ENCODE measurements around the gene NUMB.

The NUMB gene

DNA sequence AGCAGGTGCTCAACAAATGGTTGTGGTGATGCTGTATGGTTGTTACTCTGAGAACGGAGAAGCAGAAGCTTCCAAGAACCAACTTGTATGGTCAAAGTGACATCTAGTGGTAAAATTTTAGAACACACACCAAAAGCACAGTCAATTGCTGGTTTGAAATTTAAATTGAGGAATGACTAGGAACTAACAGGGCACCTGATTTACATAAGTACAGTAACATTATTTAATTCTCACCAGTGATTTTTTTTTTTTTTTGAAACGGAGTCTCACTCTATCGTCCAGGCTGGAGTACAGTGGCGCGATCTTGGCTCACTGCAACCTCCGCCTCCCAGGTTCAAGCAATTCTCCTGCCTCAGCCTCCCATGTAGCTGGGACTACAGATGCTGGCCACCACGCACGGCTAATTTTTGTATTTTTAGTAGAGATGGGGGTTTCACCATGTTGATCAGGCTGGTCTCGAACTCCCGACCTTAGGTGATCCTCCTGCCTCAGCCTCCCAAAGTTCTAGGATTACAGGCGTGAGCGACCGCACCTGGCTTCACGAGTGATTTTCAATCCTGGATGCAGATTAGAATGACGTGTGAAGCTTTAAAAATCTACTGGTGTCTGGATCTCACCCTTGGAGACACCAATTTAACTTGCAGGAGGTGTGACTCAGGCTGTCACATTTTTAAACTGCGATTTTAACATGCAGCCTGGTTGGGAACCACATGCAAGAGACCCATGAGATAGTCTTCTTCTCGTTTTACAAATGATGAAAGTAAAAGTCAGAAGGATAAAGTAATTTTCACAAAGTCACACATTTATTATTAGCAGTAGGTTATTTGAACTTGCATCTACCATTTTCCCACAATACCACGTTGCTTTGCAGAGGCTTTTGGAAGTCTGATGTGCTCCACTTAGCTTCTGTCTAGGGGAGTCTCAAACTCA is 14.1 kb upstream of the NUMB start:
- peaks cover 5% of the 10 kb centered on the region for H3K27me3 Mint-ChIP-seq (ENCODE audit: low read depth)
- no peaks in the 10 kb centered on the region for H3K36me3 Mint-ChIP-seq (ENCODE audit: low read depth)
- no peak overlapping the region for H3K4me3 Mint-ChIP-seq
- no peaks in the 10 kb centered on the region for H3K9me3 Mint-ChIP-seq
- H3K27ac Mint-ChIP-seq, result no peak overlapping the region
- peaks cover 4% of the 10 kb centered on the region for H3K4me1 Mint-ChIP-seq (ENCODE audit: low read depth)

DNA sequence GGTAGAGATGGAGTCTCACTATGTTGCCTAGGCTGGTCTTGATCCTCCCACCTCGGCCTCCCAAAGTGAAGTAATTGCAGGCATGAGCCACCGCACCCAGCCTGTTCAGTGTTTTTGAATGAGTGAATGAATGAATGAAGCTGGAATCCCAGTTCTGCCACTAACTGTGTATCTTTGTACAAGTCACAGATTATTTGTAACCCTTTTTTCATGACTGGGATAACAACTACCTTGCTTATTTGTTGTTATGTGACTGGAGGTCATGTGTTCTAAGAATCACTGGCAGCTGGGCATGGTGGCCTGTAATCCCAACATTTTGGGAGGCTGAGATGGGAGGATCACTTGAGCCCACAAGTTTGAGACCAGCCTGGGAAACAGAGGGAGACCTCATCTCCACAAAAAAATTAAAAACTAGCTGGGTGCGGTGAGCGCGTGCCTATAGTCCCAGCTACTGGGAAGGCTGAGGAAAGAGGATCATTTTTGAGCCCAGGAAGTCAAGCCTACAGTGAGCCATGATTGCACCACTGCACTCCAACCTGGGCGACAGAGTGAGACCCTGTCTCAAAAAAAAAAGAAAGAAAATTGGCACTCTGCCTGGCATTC is 13.3 kb upstream of the NUMB start:
- H3K27me3 Mint-ChIP-seq (ENCODE audit: low read depth), result peaks cover 5% of the 10 kb centered on the region
- H3K27ac Mint-ChIP-seq, result no peak overlapping the region
- H3K4me3 Mint-ChIP-seq, result no peak overlapping the region

GRCh38 chr14:73468828-73469375 is 10.6 kb upstream of the NUMB start:
- no peaks in the 10 kb centered on the region for H3K27me3 Mint-ChIP-seq (ENCODE audit: low read depth)
- no peaks in the 10 kb centered on the region for H3K36me3 Mint-ChIP-seq (ENCODE audit: low read depth)
- H3K9me3 Mint-ChIP-seq, result no peaks in the 10 kb centered on the region
- no peak overlapping the region for H3K4me3 Mint-ChIP-seq
- peaks cover 27% of the 10 kb centered on the region for H3K4me1 Mint-ChIP-seq (ENCODE audit: low read depth)
- H3K27ac Mint-ChIP-seq, result no peak overlapping the region

More for the DNA sequence above, 13.3 kb upstream of the NUMB start:
- no peaks in the 10 kb centered on the region for H3K36me3 Mint-ChIP-seq (ENCODE audit: low read depth)
- H3K4me1 Mint-ChIP-seq (ENCODE audit: low read depth), result peaks cover 9% of the 10 kb centered on the region
- H3K9me3 Mint-ChIP-seq, result no peaks in the 10 kb centered on the region

- H3K9me3 Mint-ChIP-seq, result no peaks in the 10 kb centered on the region
- no peaks in the 10 kb centered on the region for H3K36me3 Mint-ChIP-seq (ENCODE audit: low read depth)
- no peaks in the 10 kb centered on the region for H3K27me3 Mint-ChIP-seq (ENCODE audit: low read depth)
- no peak overlapping the region for H3K4me3 Mint-ChIP-seq
- H3K27ac Mint-ChIP-seq, result peak overlapping the region; percentile 23
- H3K4me1 Mint-ChIP-seq (ENCODE audit: low read depth), result peaks cover 33% of the 10 kb centered on the region
These were observed 9.5 kb upstream of the NUMB start for GRCh38 chr14:73467800-73468199.

DNA sequence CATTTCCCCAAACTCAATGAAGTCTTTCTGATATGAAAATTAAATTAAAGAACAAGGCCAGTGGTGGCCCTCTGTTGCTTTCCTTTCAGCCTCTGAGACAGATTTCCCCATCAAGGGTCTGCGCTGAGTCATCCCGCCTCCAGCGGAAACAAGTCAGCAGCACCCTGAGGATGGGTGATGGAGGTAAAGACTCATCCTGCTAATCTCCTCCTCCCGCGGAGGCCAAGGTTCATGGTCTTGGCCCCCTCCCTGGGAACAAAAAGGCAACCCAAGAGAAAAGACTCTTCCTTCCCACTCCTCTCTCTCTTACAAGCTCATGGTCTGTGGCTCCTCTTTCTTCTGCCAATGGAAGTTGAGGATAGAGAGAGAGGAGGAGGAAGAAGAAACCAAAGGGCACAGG is 9.0 kb upstream of the NUMB start:
- H3K27ac Mint-ChIP-seq, result peak overlapping the region; percentile 68
- no peak overlapping the region for H3K4me3 Mint-ChIP-seq
- H3K36me3 Mint-ChIP-seq (ENCODE audit: low read depth), result no peaks in the 10 kb centered on the region
- no peaks in the 10 kb centered on the region for H3K27me3 Mint-ChIP-seq (ENCODE audit: low read depth)
- peaks cover 34% of the 10 kb centered on the region for H3K4me1 Mint-ChIP-seq (ENCODE audit: low read depth)
- no peaks in the 10 kb centered on the region for H3K9me3 Mint-ChIP-seq

DNA sequence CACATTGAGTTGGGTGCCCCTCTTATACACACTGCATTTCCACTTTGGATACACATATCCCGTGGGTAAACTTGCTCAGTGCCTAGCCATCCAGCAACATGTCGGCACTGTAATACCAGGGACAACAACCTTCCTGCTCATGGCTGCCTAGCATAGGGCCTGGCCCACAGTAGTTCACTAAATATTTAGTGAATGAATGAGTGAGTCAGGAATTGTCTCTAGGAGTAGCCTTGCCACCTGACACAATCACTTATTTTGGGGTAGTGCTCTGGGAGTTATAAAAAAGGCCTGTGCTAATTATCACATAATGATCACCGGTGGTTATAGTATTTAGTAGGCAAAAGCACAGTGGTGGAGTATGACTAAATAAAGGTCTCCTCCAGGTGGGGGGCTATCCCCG is 8.5 kb upstream of the NUMB start:
- H3K4me3 Mint-ChIP-seq, result no peak overlapping the region
- H3K27ac Mint-ChIP-seq, result peak overlapping the region; percentile 68
- H3K9me3 Mint-ChIP-seq, result no peaks in the 10 kb centered on the region
- no peaks in the 10 kb centered on the region for H3K27me3 Mint-ChIP-seq (ENCODE audit: low read depth)
- no peaks in the 10 kb centered on the region for H3K36me3 Mint-ChIP-seq (ENCODE audit: low read depth)
- H3K4me1 Mint-ChIP-seq (ENCODE audit: low read depth), result peaks cover 37% of the 10 kb centered on the region

DNA sequence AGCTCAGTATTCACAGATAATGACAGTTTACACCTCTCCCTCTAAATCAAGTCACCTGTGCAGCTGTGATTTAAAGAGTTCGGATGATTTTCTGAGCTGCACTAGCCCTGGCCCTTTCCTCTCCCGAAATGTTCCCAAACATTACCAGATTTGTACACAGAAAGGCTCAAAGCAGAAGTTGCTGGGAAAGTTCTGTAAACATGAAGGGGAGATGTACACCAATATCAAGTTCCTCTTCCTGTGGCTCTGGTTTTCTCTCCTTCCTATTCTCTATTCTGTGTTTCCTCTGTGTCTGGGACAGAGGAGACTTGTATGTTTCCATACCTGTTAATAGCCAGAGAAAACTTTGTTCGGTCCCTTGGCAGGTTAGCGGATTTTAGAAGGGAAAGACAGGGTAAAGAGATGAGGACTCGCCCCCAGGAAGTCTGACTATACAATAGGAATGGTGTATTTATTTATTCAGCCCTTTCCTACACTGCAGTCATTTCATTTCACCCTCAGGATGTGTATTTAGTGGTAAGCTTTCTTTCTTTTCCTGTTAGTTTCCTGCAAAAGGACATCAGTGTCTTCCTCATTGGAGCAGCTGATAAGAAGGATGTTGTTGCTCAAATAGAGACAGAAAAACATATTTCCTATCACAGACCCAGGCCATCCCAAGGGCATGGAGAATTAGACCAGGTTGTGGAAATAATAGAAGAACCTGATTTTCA is 7.6 kb upstream of the NUMB start:
- Mint-ChIP-seq H3K4me1 (ENCODE audit: low read depth) (peaks cover 39% of the 10 kb centered on the region), H3K4me3 (no peak overlapping the region), H3K9me3 (no peaks in the 10 kb centered on the region), H3K27ac (no peak overlapping the region), H3K36me3 (ENCODE audit: low read depth) (no peaks in the 10 kb centered on the region), H3K27me3 (ENCODE audit: low read depth) (no peaks in the 10 kb centered on the region)

DNA sequence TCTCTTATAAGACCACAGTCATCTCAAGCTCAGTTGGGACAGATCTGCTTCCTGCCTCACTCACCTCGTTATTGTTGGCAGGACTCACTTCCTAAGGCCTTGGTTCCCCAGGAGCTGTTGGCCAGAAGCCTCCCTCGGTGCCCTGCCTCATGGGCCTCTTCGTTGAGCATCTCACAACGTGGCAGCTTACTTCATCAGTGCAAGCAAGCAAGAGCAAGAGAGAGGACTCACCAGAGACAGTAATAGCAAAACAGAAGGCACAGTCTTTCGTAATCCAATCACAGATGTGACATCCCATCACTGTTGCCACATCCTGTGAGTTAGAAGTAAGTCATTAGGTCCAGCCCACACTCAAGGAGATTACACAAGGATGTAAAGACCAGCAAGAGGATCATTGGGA is 5.1 kb upstream of the NUMB start:
- Mint-ChIP-seq H3K27ac (peak overlapping the region; percentile 92), H3K9me3 (no peaks in the 10 kb centered on the region), H3K4me3 (peak overlapping the region; percentile 63), H3K4me1 (ENCODE audit: low read depth) (peaks cover 46% of the 10 kb centered on the region), H3K36me3 (ENCODE audit: low read depth) (no peaks in the 10 kb centered on the region), H3K27me3 (ENCODE audit: low read depth) (no peaks in the 10 kb centered on the region)

- H3K4me1 Mint-ChIP-seq (ENCODE audit: low read depth), result peaks cover 46% of the 10 kb centered on the region
- H3K27me3 Mint-ChIP-seq (ENCODE audit: low read depth), result no peaks in the 10 kb centered on the region
- H3K27ac Mint-ChIP-seq, result no peak overlapping the region
- H3K4me3 Mint-ChIP-seq, result no peak overlapping the region
- no peaks in the 10 kb centered on the region for H3K36me3 Mint-ChIP-seq (ENCODE audit: low read depth)
- H3K9me3 Mint-ChIP-seq, result no peaks in the 10 kb centered on the region
These were observed 4.5 kb upstream of the NUMB start for GRCh38 chr14:73462815-73463214.

DNA sequence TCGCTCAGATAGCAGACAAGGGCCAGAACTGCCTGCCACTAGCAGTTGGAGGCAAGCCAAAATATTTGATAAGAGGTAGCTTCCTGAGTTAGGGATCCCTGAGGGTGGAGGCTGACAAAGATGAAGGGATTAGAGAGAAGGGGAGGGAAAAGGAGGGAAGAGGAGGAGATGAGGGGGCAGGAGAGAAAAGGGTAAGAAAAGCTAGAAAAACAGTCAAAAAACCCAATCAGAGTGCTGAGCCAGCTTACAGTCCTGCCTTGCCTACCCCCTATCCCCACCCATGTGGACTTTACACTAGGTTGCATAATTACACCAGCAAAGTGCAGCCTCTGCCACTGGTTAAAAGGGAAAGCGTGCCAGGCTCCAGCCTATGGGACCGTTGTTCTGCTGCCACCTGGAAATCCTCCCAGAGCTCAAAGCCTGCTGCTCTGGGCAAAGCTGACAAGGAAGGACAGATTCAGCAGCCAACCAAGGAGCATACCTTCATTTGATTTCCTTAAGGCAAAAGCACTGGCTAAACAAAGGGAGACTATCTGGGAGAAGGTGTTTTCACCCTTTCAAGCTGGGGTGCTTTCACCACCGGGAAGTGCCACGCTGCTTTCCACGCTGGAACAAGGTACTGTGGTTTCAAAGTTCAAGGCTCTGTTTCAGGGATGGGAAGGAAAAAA is 3.8 kb upstream of the NUMB start:
- H3K27ac Mint-ChIP-seq, result peak overlapping the region; percentile 47

DNA sequence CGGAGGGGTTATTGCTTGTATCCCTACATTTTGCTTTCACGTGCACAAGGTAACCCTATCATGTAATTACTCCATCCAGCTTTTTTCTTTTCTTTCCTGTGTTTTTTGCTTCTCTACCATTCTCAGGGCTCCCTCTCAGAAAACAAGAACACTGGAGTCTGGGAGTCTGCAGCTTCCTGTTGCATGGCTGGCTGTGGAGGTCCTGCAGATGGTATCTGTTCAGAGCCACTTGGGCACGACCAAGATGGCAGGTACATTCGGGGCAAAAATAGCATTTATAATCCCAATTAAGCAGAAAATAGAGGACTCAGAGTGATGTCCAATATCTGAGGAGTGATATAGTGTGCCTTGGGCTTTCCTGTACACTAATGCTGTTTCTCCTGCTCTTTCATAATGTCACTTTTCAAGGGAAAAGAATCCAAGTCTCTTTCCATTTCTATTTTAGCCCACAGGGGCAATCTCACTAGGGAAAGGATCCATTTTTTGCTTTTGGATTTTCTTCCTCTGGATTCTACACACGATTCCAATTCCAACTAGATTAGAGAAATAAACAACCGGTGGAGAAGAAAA is 3.2 kb upstream of the NUMB start:
- Mint-ChIP-seq H3K4me3 (no peak overlapping the region), H3K4me1 (ENCODE audit: low read depth) (peaks cover 46% of the 10 kb centered on the region), H3K36me3 (ENCODE audit: low read depth) (no peaks in the 10 kb centered on the region), H3K27ac (peak overlapping the region; percentile 47), H3K27me3 (ENCODE audit: low read depth) (no peaks in the 10 kb centered on the region), H3K9me3 (no peaks in the 10 kb centered on the region)

More for the DNA sequence above, 3.8 kb upstream of the NUMB start:
- H3K4me3 Mint-ChIP-seq, result no peak overlapping the region
- no peaks in the 10 kb centered on the region for H3K27me3 Mint-ChIP-seq (ENCODE audit: low read depth)
- no peaks in the 10 kb centered on the region for H3K36me3 Mint-ChIP-seq (ENCODE audit: low read depth)
- no peaks in the 10 kb centered on the region for H3K9me3 Mint-ChIP-seq
- H3K4me1 Mint-ChIP-seq (ENCODE audit: low read depth), result peaks cover 44% of the 10 kb centered on the region

DNA sequence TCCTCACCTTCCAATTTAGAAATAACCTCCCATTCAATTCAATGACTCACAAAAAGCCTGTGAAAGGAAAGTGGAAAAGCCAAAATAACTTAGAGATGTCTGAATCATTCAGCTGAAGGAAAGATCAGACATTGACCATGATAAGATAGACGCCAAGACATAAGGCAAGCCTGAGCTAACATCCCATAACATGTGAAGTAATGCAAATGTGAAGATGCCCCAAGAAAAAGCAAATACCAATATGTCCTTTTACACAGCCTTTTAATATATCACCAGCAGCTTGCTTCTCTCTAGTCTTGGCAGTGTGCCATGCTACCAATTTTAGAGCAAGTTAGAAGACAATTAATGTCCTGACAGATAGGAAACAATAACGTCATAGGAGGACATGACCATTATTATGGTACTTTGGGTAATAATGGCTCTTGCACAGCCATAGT is 2.4 kb upstream of the NUMB start:
- Mint-ChIP-seq H3K4me3 (no peak overlapping the region), H3K27ac (no peak overlapping the region), H3K36me3 (ENCODE audit: low read depth) (no peaks in the 10 kb centered on the region), H3K27me3 (ENCODE audit: low read depth) (no peaks in the 10 kb centered on the region), H3K9me3 (no peaks in the 10 kb centered on the region), H3K4me1 (ENCODE audit: low read depth) (peaks cover 40% of the 10 kb centered on the region)

DNA sequence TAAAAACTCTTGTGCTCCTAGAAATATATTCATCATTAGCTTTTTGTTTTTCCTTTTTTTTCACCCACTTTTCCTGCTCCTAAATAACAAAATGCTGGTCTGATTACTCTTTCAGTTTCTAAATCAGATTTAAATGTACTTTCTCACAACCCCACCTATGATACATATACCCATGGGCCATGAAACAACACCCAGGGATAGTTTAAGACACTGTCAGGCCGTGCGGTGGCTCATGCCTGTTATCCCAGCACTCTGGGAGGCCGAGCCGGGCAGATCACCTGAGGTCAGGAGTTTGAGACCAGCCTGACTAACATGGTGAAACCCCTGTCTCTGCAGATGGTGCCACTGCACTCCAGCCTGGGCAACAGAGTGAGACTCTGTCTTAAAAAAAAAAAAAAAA is 1.6 kb upstream of the NUMB start:
- H3K27me3 Mint-ChIP-seq (ENCODE audit: low read depth), result no peaks in the 10 kb centered on the region
- peak overlapping the region; percentile 60 for H3K4me3 Mint-ChIP-seq
- H3K4me1 Mint-ChIP-seq (ENCODE audit: low read depth), result peaks cover 41% of the 10 kb centered on the region
- H3K9me3 Mint-ChIP-seq, result no peaks in the 10 kb centered on the region
- no peaks in the 10 kb centered on the region for H3K36me3 Mint-ChIP-seq (ENCODE audit: low read depth)
- H3K27ac Mint-ChIP-seq, result peak overlapping the region; percentile 32

- Mint-ChIP-seq H3K4me1 (ENCODE audit: low read depth) (peaks cover 31% of the 10 kb centered on the region), H3K27ac (peak overlapping the region; percentile 78), H3K36me3 (ENCODE audit: low read depth) (no peaks in the 10 kb centered on the region), H3K4me3 (peak overlapping the region; percentile 92), H3K27me3 (ENCODE audit: low read depth) (no peaks in the 10 kb centered on the region), H3K9me3 (no peaks in the 10 kb centered on the region)
These were observed 493 bp downstream of the NUMB start for GRCh38 chr14:73457924-73458182.

Data from T-helper 1 cell treated with Interleukin-12 subunit alpha and Interleukin-12 subunit beta and Interleukin-4 antibody, amounts not matched to agents 30 μg/mL and 1 μg/mL, for 36 hours (primary cell).